A549 (cell line): Measurements from ENCODE around the gene ALDH2.

ENCODE experiments used
- CTCF ChIP-seq: fragments of >200 bp; sonication (Bioruptor Twin); formaldehyde crosslinking; IDR thresholded peaks from 3 replicates; pipeline ENCODE4 v1.5.1; 2016
- POLR2A ChIP-seq: IDR thresholded peaks from 2 replicates; pipeline ENCODE4 v1.6.1; 2012; ENCODE audit warnings: mild to moderate bottlenecking, low read length
- RAD21 ChIP-seq, 2 experiments: fragments of >200 bp in 1 of 2; sonication (Bioruptor Twin) in 1 of 2; formaldehyde crosslinking in 1 of 2; IDR thresholded peaks in 1 of 2; conservative IDR thresholded peaks in 1 of 2; 2 replicates in 1 of 2; 3 replicates in 1 of 2; pipeline ENCODE4 v1.6.1; 2012 to 2018; ENCODE audit warnings: inconsistent platforms in 1 of 2
- SMC3 ChIP-seq: fragments of >200 bp; sonication (Bioruptor Twin); formaldehyde crosslinking; IDR thresholded peaks from 3 replicates; pipeline ENCODE4 v1.6.1; 2018; ENCODE audit warnings: inconsistent platforms
- USF2 ChIP-seq: fragments of 450-650 bp; IDR thresholded peaks from 2 replicates; pipeline ENCODE4 v1.6.1; 2014; ENCODE audit warnings: antibody characterized with exemption

DNA sequence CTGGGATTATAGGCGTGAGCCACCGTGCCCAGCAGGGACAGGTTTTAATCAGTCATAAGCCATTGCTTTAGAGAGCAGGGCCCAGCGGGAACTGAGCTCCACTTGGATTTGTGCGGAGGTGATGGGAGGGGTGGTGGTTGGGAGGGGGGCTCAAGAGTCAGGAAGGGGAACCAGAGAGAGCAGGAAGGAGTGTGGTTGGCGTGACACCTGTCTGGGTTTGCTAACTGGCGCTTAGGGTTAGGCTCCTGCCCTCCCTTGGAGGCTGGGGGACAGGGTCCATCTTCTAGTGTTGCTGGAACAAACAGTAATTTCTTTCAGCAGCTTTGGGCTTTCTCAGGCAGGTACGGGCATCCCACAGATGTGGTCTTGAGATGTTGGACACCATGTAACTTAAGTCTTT lies 7.5 kb upstream of the ALDH2 start:
- no peak for TF ChIP-seq SMC3
- no peak for TF ChIP-seq USF2
- TF ChIP-seq CTCF = no peak
- no peak for TF ChIP-seq POLR2A
- no peak for TF ChIP-seq RAD21 (conservative IDR thresholded peaks at IDR 0.05 in 1 of 2, IDR thresholded peaks at IDR 0.05 in 1 of 2)
